H9 (cell line): ENCODE data around the gene CAVIN1. TPM values are rescaled to one million over a fixed set of nuclear protein-coding genes. Genes with fewer than 3 reads are reported as not detected.
A peak's percentile ranks its signal among the peaks of the same experiment; 100 is the strongest.

Source experiments
- DNase-seq: peaks from one replicate; pipeline ENCODE4 v3.0.0-alpha.2; 2017
- H2AFZ ChIP-seq: one replicate; pipeline ENCODE4 v1.6.1; 2013; ENCODE audit warnings: mild to moderate bottlenecking, low read length, control low read depth, moderate library complexity
- H2AK5ac ChIP-seq: 2 replicates; pipeline ENCODE4 v1.6.1; 2013; ENCODE audit warnings: low read length, control low read depth, mixed read lengths; ENCODE audit not compliant: insufficient read length
- H2BK120ac ChIP-seq: one replicate; pipeline ENCODE4 v1.6.1; 2013; ENCODE audit warnings: low read depth, mild to moderate bottlenecking, low read length, control low read depth, inconsistent platforms; ENCODE audit not compliant: poor library complexity, severe bottlenecking
- H2BK12ac ChIP-seq: 2 replicates; pipeline ENCODE4 v1.6.1; 2013; ENCODE audit warnings: low read length, control low read depth, mixed read lengths, low read depth; ENCODE audit not compliant: insufficient read length
- H2BK15ac ChIP-seq: 2 replicates; pipeline ENCODE4 v1.6.1; 2013; ENCODE audit warnings: low read depth, low read length, control low read depth
- H2BK20ac ChIP-seq: one replicate; pipeline ENCODE4 v1.6.1; 2013; ENCODE audit warnings: low read depth, mild to moderate bottlenecking, low read length, control low read depth, inconsistent platforms; ENCODE audit not compliant: poor library complexity, severe bottlenecking
- H2BK5ac ChIP-seq: 2 replicates; pipeline ENCODE4 v1.6.1; 2013; ENCODE audit warnings: low read length, control low read depth, mixed read lengths; ENCODE audit not compliant: insufficient read length
- H3K14ac ChIP-seq: 2 replicates; pipeline ENCODE4 v1.6.1; 2013; ENCODE audit warnings: low read length, control low read depth; ENCODE audit not compliant: insufficient read depth
- H3K18ac ChIP-seq: 2 replicates; pipeline ENCODE4 v1.6.1; 2013; ENCODE audit warnings: low read depth, mild to moderate bottlenecking, mixed read lengths, low read length, control low read depth; ENCODE audit not compliant: insufficient read length
- H3K23ac ChIP-seq: 2 replicates; pipeline ENCODE4 v1.6.1; 2013; ENCODE audit warnings: low read length, control low read depth, mixed read lengths, low read depth; ENCODE audit not compliant: insufficient read length
- H3K23me2 ChIP-seq: 2 replicates; pipeline ENCODE4 v1.6.1; 2013; ENCODE audit warnings: low read depth, mild to moderate bottlenecking, mixed read lengths, low read length, control low read depth; ENCODE audit not compliant: insufficient read length, poor library complexity, severe bottlenecking
- H3K27ac ChIP-seq: 2 replicates; pipeline ENCODE4 v1.5.1; 2013; ENCODE audit warnings: low read length, control low read depth, mixed read lengths, low read depth; ENCODE audit not compliant: insufficient read length
- H3K27me3 ChIP-seq: 2 replicates; pipeline ENCODE4 v1.6.1; 2013; ENCODE audit warnings: low read length, control low read depth, inconsistent platforms; ENCODE audit not compliant: insufficient read depth
- H3K4ac ChIP-seq: 2 replicates; pipeline ENCODE4 v1.6.1; 2013; ENCODE audit warnings: low read depth, mild to moderate bottlenecking, control low read depth, inconsistent platforms, low read length, moderate library complexity
- H3K4me1 ChIP-seq: 2 replicates; pipeline ENCODE4 v1.6.1; 2013; ENCODE audit warnings: low read length, control low read depth, inconsistent platforms; ENCODE audit not compliant: insufficient read depth
- H3K4me2 ChIP-seq: 2 replicates; pipeline ENCODE4 v1.6.1; 2013; ENCODE audit warnings: low read length, control low read depth, mixed read lengths; ENCODE audit not compliant: insufficient read length, insufficient read depth
- H3K56ac ChIP-seq: 2 replicates; pipeline ENCODE4 v1.6.1; 2013; ENCODE audit warnings: low read depth, mild to moderate bottlenecking, mixed read lengths, low read length, control low read depth; ENCODE audit not compliant: insufficient read length
- H3K79me1 ChIP-seq: 2 replicates; pipeline ENCODE4 v1.6.1; 2013; ENCODE audit warnings: low read depth, mild to moderate bottlenecking, moderate library complexity, low read length, control low read depth, inconsistent platforms; ENCODE audit not compliant: insufficient read depth, poor library complexity, severe bottlenecking
- H3K79me2 ChIP-seq: 2 replicates; pipeline ENCODE4 v1.6.1; 2013; ENCODE audit warnings: low read length, control low read depth, inconsistent platforms; ENCODE audit not compliant: insufficient read depth
- H3K9ac ChIP-seq: 2 replicates; pipeline ENCODE4 v1.6.1; 2013; ENCODE audit warnings: low read length, control low read depth, mixed read lengths; ENCODE audit not compliant: insufficient read length; ENCODE audit errors: extremely low read depth
- H3K9me3 ChIP-seq: one replicate; pipeline ENCODE4 v1.6.1; 2013; ENCODE audit warnings: low read depth, low read length, inconsistent platforms; ENCODE audit not compliant: control insufficient read depth
- H3T11ph ChIP-seq: one replicate; pipeline ENCODE4 v1.6.1; 2013; ENCODE audit warnings: mild to moderate bottlenecking, low read length, control low read depth, inconsistent platforms
- H4K20me1 ChIP-seq: one replicate; pipeline ENCODE4 v1.6.1; 2013; ENCODE audit not compliant: control insufficient read depth, insufficient read length, insufficient read depth
- H4K5ac ChIP-seq: 2 replicates; pipeline ENCODE4 v1.6.1; 2013; ENCODE audit warnings: low read depth, mild to moderate bottlenecking, mixed read lengths, low read length, control low read depth; ENCODE audit not compliant: insufficient read length
- H4K8ac ChIP-seq: replicated peaks from 2 replicates; pipeline ENCODE4 v1.6.1; 2013; ENCODE audit warnings: low read length, control low read depth, mixed read lengths, low read depth; ENCODE audit not compliant: insufficient read length
- H4K91ac ChIP-seq: 2 replicates; pipeline ENCODE4 v1.6.1; 2013; ENCODE audit warnings: low read depth, mild to moderate bottlenecking, moderate library complexity, mixed read lengths, low read length, control low read depth; ENCODE audit not compliant: insufficient read length
- H3K27ac Mint-ChIP-seq, 3 experiments: 2 replicates in 2 of 3; 3 replicates in 1 of 3; pipeline ENCODE4 v1.8.0; 2020 to 2021; ENCODE audit warnings: mixed read lengths in 3 of 3, mild to moderate bottlenecking in 1 of 3, moderate library complexity in 1 of 3
- H3K27me3 Mint-ChIP-seq: 2 replicates; pipeline ENCODE4 v1.8.0; 2021; ENCODE audit warnings: low read depth, mild to moderate bottlenecking, moderate library complexity, mixed read lengths
- H3K36me3 Mint-ChIP-seq, 3 experiments: 2 replicates in 2 of 3; 3 replicates in 1 of 3; pipeline ENCODE4 v1.8.0; 2020 to 2021; ENCODE audit warnings: low read depth in 3 of 3, mixed read lengths in 3 of 3; ENCODE audit not compliant: insufficient read depth in 1 of 3
- H3K4me1 Mint-ChIP-seq, 2 experiments: 2 replicates each; pipeline ENCODE4 v1.8.0; 2020; ENCODE audit warnings: mixed read lengths in 2 of 2
- H3K4me3 Mint-ChIP-seq, 2 experiments: 2 replicates in 1 of 2; 3 replicates in 1 of 2; pipeline ENCODE4 v1.8.0; 2020 to 2021; ENCODE audit warnings: mild to moderate bottlenecking in 2 of 2, mixed read lengths in 2 of 2, moderate library complexity in 1 of 2
- H3K9me3 Mint-ChIP-seq, 2 experiments: 2 replicates in 1 of 2; 3 replicates in 1 of 2; pipeline ENCODE4 v1.8.0; 2020; ENCODE audit warnings: mild to moderate bottlenecking in 2 of 2, mixed read lengths in 2 of 2, moderate library complexity in 1 of 2
- WGBS: extraction: QIAGEN DNeasy Blood & Tissue Kit; methylation state at CpG from one replicate; pipeline ENCODE4 v1.1.7; 2013; ENCODE audit warnings: missing lambda C conversion rate, low lambda C conversion rate, mixed read lengths; ENCODE audit not compliant: insufficient read length; ENCODE audit errors: extremely low coverage; 5-methylcytosine and 5-hydroxymethylcytosine counted together
- total RNA-seq: library from RNA; stranded (reverse); gene quantifications from 2 replicates; pipeline ENCODE4 v1.2.1, GENCODE V29; 2021
- TF ChIP-seq, protein P1 (sequence below): fragments of 200-600 bp; sonication (generic); conservative IDR thresholded peaks from 3 replicates; pipeline ENCODE4 v1.8.0; 2021; ENCODE audit warnings: antibody characterized with exemption, mild to moderate bottlenecking

CAVIN1 gene
- total RNA-seq, 1 experiment from 2014 or later = 65.2 TPM

DNA sequence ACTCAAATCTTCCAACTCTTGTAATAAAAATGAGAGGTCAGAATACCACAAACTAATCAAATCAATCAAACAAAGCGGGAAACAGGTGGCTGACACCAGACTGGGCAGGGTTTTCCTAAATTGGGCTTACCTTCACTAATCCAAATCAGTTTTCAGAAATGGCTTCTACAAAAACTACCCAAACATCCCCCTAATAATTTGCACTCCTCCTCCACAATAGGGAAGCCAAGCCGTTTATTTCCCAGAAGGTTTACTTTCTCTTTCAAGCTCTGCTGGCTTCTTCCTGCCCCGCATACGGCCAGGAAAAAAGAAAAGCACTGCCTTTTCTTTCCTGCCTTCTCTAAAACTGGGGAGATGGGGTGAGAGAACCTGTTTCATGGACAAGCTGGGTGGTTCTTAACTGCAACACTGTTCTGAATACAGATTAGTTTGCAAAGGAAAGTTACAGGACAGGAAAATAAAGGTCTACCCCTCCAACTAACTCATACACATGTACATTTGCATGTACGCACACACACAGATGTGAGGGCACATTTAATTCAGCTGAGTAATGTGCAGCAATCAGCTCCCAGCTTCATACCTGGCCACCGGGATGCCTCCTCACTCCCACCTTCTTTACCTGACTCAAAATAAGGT, 44.0 kb downstream of the CAVIN1 start:
- Histone ChIP-seq H3K4me2 (peak overlapping the region; percentile 6), H3K27me3 (no peaks in the 10 kb centered on the region), H2BK12ac (no peak overlapping the region), H4K5ac (no peak overlapping the region), H2AK5ac (no peak overlapping the region), H4K91ac (no peak overlapping the region), H4K20me1 (no peaks in the 10 kb centered on the region), H3K9ac (no peak overlapping the region), H2AFZ (no peak overlapping the region), H4K8ac (no peak overlapping the region), H3K79me1 (peaks cover 2% of the 10 kb centered on the region), H3T11ph (no peak overlapping the region), H3K9me3 (no peaks in the 10 kb centered on the region), H2BK5ac (no peak overlapping the region), H3K14ac (no peak overlapping the region), H3K23me2 (no peaks in the 10 kb centered on the region), H3K79me2 (peaks cover 21% of the 10 kb centered on the region), H2BK20ac (no peak overlapping the region), H2BK15ac (no peak overlapping the region), H3K18ac (no peak overlapping the region), H3K56ac (no peak overlapping the region), H3K4ac (no peak overlapping the region), H3K23ac (no peak overlapping the region), H3K4me1 (peaks cover 5% of the 10 kb centered on the region), H2BK120ac (no peak overlapping the region), H3K27ac (peak overlapping the region; percentile 78)
- Mint-ChIP-seq H3K4me1 (peaks cover 37 to 46% of the 10 kb centered on the region in 2 experiments), H3K27me3 (no peaks in the 10 kb centered on the region), H3K27ac (peak overlapping the region; percentile 60 to 91 (median 81); a peak in 6 of 7 replicates), H3K4me3 (peak overlapping the region in 1 of 2 experiments; percentile 60; a peak in 2 of 5 replicates), H3K9me3 (no peaks in the 10 kb centered on the region), H3K36me3 (peaks cover 3 to 17% (median 14%) of the 10 kb centered on the region in 3 experiments; a peak in 5 of 7 replicates)
- WGBS = no CpG with 5 or more reads among the region's 6 CpGs
- TF ChIP-seq, protein P1, sequence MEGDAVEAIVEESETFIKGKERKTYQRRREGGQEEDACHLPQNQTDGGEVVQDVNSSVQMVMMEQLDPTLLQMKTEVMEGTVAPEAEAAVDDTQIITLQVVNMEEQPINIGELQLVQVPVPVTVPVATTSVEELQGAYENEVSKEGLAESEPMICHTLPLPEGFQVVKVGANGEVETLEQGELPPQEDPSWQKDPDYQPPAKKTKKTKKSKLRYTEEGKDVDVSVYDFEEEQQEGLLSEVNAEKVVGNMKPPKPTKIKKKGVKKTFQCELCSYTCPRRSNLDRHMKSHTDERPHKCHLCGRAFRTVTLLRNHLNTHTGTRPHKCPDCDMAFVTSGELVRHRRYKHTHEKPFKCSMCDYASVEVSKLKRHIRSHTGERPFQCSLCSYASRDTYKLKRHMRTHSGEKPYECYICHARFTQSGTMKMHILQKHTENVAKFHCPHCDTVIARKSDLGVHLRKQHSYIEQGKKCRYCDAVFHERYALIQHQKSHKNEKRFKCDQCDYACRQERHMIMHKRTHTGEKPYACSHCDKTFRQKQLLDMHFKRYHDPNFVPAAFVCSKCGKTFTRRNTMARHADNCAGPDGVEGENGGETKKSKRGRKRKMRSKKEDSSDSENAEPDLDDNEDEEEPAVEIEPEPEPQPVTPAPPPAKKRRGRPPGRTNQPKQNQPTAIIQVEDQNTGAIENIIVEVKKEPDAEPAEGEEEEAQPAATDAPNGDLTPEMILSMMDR = no peak
- DNase-seq = no peak
